Measurements from ENCODE around the gene UMOD.
"Not testable (repeated sequence)": the region's sequence is repeated elsewhere in the genome, so short reads cannot be mapped to it uniquely, and the experiment has no call there.

DNA sequence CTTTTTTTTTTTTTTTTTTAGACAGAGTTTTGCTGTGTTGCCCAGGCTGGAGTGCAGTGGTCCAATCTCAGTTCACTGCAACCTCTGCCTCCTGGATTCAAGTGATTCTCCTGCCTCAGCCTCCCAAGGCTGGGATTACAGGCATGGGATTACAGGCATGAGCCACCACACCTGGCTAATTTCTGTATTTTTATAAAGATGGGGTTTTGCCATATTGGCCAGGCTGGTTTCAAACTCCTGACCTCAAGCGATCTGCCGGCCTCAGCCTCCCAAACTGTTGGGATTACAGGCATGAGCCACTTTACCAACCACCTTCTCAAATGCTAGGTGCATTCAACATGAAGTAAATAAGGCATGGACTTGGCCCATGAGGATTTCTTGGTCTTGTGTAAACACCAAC is 31.5 kb downstream of the UMOD start:
- not testable (repeated sequence) for TF ChIP-seq POLR2A (IDR thresholded peaks at IDR 0.05; ENCODE audit: low read length); GATA1 (IDR thresholded peaks at IDR 0.05; ENCODE audit: low read depth, low read length)

Data from erythroblast (primary cell).